Dendritic cell treated with granulocyte-macrophage colony-stimulating factor and Interleukin-4, amounts not matched to agents 40 ng/mL and 50 ng/mL, for 4 days (primary cell): Measurements from ENCODE around the gene TMIGD1.
A peak's percentile ranks its signal among the peaks of the same experiment; 100 is the strongest.
"Not testable (repeated sequence)": the region's sequence is repeated elsewhere in the genome, so short reads cannot be mapped to it uniquely, and the experiment has no call there.

Experiments used
- H3K27ac Mint-ChIP-seq: one replicate; pipeline ENCODE4 v1.8.0; 2022; ENCODE audit warnings: mild to moderate bottlenecking, mixed read lengths
- H3K27me3 Mint-ChIP-seq: one replicate; pipeline ENCODE4 v1.8.0; 2022; ENCODE audit warnings: mild to moderate bottlenecking, mixed read lengths
- H3K36me3 Mint-ChIP-seq: one replicate; pipeline ENCODE4 v1.8.0; 2022; ENCODE audit warnings: low read depth, mixed read lengths
- H3K4me1 Mint-ChIP-seq: one replicate; pipeline ENCODE4 v1.8.0; 2022; ENCODE audit warnings: low read depth, mixed read lengths
- H3K4me3 Mint-ChIP-seq: one replicate; pipeline ENCODE4 v1.8.0; 2022; ENCODE audit warnings: mild to moderate bottlenecking, moderate library complexity, mixed read lengths
- H3K9me3 Mint-ChIP-seq: one replicate; pipeline ENCODE4 v1.8.0; 2022; ENCODE audit warnings: mixed read lengths
- intact Hi-C: fragments of 100-400 bp; cut with micrococcal nuclease; formaldehyde crosslinking; loops from one replicate; pipeline ENCODE4 v1.15.0; 2022

The TMIGD1 gene

DNA sequence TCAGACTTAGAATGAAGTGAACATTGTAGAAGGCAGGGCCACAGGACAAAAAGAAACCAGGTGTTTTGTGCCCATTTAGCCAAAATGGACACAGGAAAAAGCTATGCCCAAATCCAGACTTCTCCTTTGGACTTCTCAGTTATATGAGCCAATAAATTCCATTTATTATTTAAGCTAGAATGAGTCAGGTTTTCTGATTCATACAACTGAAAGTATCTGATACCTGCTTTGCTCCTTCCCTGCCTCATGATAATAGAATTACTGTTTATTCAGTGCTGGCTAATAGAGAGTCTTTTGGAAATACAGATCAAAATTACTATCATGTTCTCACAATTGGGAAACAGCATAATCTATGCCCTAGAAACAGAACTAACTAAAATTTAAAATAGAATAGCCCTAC, 36.1 kb upstream of the TMIGD1 start:
- Mint-ChIP-seq H3K27me3 (peaks cover 2% of the 10 kb centered on the region), H3K27ac (no peak overlapping the region), H3K9me3 (no peaks in the 10 kb centered on the region), H3K36me3 (no peaks in the 10 kb centered on the region), H3K4me3 (no peak overlapping the region), H3K4me1 (peaks cover 13% of the 10 kb centered on the region)
- intact Hi-C loops, result no loop called here

DNA sequence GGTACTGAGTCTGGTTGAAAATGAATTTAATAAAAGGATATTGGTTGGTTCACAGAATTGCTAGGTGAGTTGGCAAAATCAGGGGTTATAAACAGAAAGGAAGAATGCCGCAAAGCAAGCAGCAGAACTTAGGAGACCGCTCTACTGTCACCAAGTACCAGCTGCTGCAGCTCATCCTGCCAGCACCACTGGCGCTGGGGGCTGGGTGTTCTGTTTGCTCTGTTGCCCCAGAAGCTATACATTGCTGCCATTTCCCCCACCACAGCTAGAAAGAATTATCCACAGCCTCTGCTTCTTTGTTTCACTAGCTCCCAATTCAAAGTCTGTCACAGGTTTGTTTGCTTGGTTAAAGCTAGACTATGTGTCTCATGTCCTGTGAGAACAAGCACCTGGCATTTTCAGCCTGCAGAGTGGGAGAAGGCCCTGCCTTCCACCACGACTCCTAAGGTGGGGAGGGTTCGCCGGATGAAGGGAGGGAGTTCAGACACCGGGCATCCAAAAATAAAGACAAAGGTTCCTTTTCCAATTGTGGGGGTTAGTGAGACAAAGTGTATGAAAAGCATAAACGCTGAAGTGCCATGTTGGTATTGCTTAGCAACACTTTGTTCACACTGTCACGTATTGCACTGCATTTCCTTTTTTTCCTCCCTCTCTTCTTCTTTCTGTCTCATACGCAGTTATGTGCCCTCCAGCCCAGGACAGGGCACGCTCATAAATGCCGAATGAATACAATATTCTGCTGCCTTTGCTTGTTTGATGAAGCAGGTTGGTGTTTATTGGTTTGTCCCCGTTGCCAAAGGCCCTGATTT, 35.3 kb upstream of the TMIGD1 start:
- H3K9me3 Mint-ChIP-seq, result no peaks in the 10 kb centered on the region
- H3K4me3 Mint-ChIP-seq, result no peak overlapping the region
- H3K27ac Mint-ChIP-seq, result no peak overlapping the region
- intact Hi-C loops, result no loop called here
- H3K4me1 Mint-ChIP-seq, result peaks cover 13% of the 10 kb centered on the region
- peaks cover 2% of the 10 kb centered on the region for H3K27me3 Mint-ChIP-seq
- no peaks in the 10 kb centered on the region for H3K36me3 Mint-ChIP-seq

DNA sequence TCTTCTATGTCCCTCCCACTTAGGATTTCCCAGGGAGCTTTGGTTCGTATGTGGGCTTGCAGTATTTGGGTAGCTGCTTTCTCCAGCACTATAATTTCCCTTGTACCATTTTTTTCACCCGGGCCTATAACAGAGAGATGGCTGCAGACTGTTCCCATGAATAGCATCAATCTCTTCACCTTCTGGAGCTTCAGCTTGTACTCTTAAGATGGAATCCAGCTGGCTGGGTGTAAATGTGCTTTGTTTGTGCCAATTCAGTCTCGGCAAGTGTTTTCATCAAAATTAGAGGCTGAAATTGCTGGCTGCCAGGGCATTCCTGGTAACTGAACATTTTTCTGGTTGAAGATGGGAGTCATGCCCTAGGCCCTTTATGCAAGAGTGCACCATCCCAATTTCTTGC, 32.7 kb upstream of the TMIGD1 start:
- intact Hi-C loops, result no loop called here
- H3K9me3 Mint-ChIP-seq, result no peaks in the 10 kb centered on the region
- no peak overlapping the region for H3K27ac Mint-ChIP-seq
- H3K4me1 Mint-ChIP-seq, result peaks cover 28% of the 10 kb centered on the region
- no peaks in the 10 kb centered on the region for H3K36me3 Mint-ChIP-seq
- H3K27me3 Mint-ChIP-seq, result no peaks in the 10 kb centered on the region
- no peak overlapping the region for H3K4me3 Mint-ChIP-seq

DNA sequence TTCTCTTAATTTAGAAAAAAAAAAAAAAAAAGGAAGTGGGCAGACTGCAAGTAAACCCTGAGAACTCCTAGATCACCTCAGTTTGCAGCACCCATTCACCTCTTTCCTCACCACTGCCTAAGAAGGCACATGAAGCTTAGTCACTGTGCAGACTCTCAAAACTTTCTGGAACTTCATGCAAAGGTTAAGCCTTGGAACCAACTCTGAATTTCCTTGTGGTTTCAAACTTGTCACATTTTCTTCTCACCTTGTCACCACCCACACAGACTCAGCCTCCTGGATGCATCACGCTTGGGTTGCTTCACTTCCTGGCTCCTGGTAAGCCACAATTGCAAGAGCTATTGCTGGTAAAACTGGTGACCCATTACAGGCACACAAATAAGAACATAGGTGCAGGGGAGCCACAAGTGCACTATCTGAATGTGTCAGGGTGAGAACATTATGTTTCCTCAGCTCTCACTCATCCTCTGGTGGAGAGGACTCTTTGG, 29.9 kb upstream of the TMIGD1 start:
- Mint-ChIP-seq H3K4me1 (peaks cover 34% of the 10 kb centered on the region), H3K36me3 (no peaks in the 10 kb centered on the region), H3K27ac (no peak overlapping the region), H3K27me3 (no peaks in the 10 kb centered on the region), H3K9me3 (no peaks in the 10 kb centered on the region), H3K4me3 (no peak overlapping the region)
- intact Hi-C loops, result no loop called here

DNA sequence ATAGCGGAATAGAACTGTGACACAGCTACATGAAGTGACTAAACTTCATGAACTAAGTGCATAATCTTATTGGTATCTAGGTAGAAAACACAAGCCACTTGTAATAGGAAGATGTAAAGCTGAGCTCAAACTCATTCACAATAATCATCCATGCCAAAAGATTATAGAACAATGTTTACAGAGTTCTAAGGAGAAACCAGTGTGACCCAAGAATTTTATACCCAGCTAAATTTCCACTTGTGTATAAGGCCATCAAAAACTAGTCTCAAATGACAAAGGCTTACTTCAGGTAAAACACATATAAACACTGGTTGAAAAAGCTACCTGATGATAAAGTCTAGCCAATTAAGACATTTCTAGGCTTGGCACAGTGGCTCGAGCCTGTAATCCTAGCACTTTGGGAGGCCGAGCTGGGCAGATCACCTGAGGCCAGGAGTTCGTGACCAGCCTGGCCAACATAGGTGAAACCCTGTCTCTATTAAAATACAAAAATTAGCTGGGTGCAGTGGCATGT, 28.0 kb upstream of the TMIGD1 start:
- H3K36me3 Mint-ChIP-seq, result no peaks in the 10 kb centered on the region
- H3K27me3 Mint-ChIP-seq, result no peaks in the 10 kb centered on the region
- no peaks in the 10 kb centered on the region for H3K9me3 Mint-ChIP-seq
- peaks cover 31% of the 10 kb centered on the region for H3K4me1 Mint-ChIP-seq
- no peak overlapping the region for H3K4me3 Mint-ChIP-seq
- no peak overlapping the region for H3K27ac Mint-ChIP-seq
- intact Hi-C loops, result no loop called here

DNA sequence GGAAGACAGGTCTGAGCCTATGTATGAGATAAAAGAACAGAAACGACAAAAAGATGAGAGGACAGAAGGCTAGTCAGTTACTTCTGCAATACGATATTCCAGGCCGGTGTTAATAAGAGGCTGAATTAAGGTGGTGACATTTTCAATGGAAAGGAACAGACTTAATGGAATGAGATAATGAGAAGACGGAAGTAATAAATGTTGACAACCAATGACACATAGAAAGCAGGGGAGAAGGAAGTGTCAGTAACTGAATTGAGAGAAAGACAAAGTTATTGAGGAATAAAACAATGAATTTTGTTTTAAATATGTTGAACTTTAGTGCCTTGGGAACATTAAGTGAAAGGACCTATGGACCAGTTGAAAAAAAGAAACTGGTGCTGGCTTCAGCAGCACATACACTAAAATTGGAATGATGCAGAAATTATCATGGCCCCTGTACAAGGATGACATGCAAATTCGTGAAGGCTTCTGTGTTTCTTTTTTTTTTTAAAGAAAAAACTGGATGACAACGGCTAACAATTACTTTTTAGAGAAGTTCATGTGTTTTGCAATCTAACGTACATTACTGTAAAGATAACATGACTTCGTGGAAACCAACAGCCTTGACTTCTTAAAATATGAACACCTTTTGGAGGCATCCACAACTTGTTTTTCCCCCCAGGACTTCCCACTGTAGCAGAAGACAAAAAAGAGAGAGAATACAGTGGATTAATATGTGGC, 26.4 kb upstream of the TMIGD1 start:
- Mint-ChIP-seq H3K27me3 (no peaks in the 10 kb centered on the region), H3K27ac (peak overlapping the region; percentile 49), H3K4me1 (peaks cover 35% of the 10 kb centered on the region), H3K4me3 (no peak overlapping the region), H3K36me3 (no peaks in the 10 kb centered on the region), H3K9me3 (no peaks in the 10 kb centered on the region)
- intact Hi-C loops, result no loop called here

DNA sequence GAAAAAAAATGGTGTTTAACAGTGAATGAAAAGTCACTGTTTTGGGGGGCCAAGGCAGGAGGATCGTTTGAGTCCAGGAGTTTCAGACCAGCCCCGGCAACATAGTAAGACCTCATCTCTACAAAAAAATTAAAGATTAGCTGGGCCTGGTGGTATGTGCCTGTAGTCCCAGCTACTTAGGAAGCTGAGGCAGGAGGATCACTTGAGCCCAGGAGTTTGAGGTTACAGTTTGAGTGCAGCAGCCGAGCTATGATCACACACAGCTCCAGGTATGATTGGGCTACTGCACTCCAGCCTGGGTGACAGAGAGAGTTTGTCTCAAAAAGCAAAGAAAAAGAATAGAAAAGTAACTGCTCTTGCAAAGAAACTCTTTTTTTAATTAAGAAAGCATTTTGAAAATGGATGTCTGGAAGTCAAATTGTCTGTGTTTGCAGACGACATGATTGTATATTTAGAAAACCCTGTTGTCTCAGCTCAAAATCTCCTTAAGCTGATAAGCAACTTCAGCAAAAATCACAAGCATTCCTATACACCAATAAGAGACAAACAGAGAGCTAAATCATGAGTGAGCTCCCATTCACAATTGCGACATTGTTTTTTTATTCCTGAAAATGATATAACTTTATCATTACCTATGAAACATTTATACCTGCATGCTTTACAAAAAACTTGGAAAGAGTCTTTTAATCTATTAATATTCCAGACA, 24.4 kb upstream of the TMIGD1 start:
- H3K4me3 Mint-ChIP-seq, result no peak overlapping the region
- H3K9me3 Mint-ChIP-seq, result no peaks in the 10 kb centered on the region
- H3K27me3 Mint-ChIP-seq, result no peaks in the 10 kb centered on the region
- no peak overlapping the region for H3K27ac Mint-ChIP-seq
- intact Hi-C loops, result no loop called here
- H3K36me3 Mint-ChIP-seq, result no peaks in the 10 kb centered on the region
- H3K4me1 Mint-ChIP-seq, result peaks cover 35% of the 10 kb centered on the region

DNA sequence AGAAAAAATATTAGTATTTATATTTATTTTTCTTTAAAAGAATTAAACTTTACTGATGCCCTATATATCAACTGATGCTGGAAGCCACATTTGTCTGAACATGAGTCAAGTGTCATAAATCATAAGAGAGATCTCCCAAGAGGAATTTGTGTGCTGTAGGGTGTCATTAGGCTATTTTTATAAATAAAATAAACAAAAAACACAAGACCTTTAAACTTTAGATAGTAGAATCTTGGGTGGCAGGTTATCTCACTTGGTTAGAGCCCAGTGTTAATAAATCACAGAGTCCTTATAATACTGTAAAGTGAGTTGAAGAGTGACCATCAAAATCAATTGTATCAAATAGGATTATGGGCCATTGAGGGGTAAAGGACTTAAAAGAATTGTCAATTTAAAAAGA, 23.6 kb upstream of the TMIGD1 start:
- H3K36me3 Mint-ChIP-seq, result no peaks in the 10 kb centered on the region
- H3K27me3 Mint-ChIP-seq, result no peaks in the 10 kb centered on the region
- peaks cover 31% of the 10 kb centered on the region for H3K4me1 Mint-ChIP-seq
- no peak overlapping the region for H3K27ac Mint-ChIP-seq
- no peaks in the 10 kb centered on the region for H3K9me3 Mint-ChIP-seq
- no peak overlapping the region for H3K4me3 Mint-ChIP-seq
- intact Hi-C loops, result no loop called here

DNA sequence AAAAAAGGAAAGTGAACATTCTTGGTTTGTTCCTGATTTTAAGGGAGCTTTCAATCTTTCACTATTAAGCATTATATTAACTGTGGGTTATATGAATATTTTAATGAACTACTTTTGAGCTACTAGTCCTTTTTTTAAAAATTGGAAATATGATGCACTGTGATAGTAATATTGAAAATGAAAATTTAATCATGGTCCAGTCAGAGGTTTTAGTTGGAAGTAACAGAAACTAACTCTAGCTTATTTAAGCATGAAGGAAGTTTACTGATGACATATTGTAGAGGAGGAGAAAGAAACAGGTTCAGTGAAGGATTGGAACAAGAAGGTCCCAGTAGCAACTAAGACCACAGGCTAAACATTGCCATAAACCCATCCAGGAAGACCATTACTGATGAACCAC, 20.8 kb upstream of the TMIGD1 start:
- H3K27me3 Mint-ChIP-seq, result no peaks in the 10 kb centered on the region
- peaks cover 28% of the 10 kb centered on the region for H3K4me1 Mint-ChIP-seq
- H3K9me3 Mint-ChIP-seq, result no peaks in the 10 kb centered on the region

DNA sequence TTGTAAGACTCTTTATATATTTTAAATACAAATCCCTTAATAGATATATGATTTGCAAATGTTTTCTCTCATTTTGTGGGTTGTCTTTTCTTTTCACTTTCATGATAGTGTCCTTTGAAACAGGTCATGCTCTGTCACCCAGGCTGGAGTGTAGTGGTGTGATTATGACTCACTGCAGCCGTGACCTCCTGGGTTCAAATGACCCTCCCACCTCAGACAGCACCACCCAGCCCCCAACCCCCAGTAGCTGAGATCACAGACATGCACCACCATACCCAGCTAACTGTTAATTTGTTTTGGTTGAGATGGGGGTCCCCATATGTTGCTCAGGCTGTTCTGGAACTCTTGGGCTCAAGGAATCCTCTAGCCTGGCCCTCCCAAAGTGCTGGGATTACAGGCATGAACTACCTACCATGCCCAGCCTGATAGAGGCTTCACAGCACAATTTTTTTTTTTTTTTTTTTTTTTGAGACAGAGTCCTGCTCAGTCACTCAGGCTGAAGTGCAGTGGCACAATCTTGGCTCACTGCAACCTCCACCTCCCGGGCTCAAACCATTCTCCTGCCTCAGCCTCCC, 18.5 kb upstream of the TMIGD1 start:
- H3K36me3 Mint-ChIP-seq, result no peaks in the 10 kb centered on the region
- H3K4me3 Mint-ChIP-seq, result no peak overlapping the region
- peaks cover 27% of the 10 kb centered on the region for H3K4me1 Mint-ChIP-seq
- H3K9me3 Mint-ChIP-seq, result no peaks in the 10 kb centered on the region
- intact Hi-C loops, result no loop called here
- no peaks in the 10 kb centered on the region for H3K27me3 Mint-ChIP-seq
- no peak overlapping the region for H3K27ac Mint-ChIP-seq

More for the DNA sequence above, 20.8 kb upstream of the TMIGD1 start:
- Mint-ChIP-seq H3K27ac (no peak overlapping the region), H3K36me3 (no peaks in the 10 kb centered on the region), H3K4me3 (no peak overlapping the region)
- intact Hi-C loops, result no loop called here

DNA sequence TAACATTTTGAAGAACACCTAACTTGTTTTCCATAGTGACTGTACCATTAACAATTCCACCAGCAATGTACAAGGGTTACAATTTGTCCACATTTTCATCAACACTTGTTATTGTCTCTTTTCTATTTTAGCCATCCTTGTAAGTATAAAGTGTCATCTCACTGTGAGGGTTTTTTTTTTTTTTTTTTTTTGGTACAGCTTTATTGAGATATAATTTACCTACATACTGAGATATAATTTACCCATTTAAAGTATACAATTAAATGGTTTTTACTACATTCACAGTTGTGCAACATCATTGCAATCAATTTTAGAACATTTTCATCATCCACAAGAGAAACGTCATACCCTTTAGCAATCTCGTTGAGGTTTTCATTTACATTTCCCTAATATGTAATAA, 17.9 kb upstream of the TMIGD1 start:
- peaks cover 27% of the 10 kb centered on the region for H3K4me1 Mint-ChIP-seq
- H3K27me3 Mint-ChIP-seq, result no peaks in the 10 kb centered on the region
- H3K4me3 Mint-ChIP-seq, result no peak overlapping the region
- intact Hi-C loops, result no loop called here
- no peaks in the 10 kb centered on the region for H3K36me3 Mint-ChIP-seq
- no peak overlapping the region for H3K27ac Mint-ChIP-seq
- no peaks in the 10 kb centered on the region for H3K9me3 Mint-ChIP-seq

DNA sequence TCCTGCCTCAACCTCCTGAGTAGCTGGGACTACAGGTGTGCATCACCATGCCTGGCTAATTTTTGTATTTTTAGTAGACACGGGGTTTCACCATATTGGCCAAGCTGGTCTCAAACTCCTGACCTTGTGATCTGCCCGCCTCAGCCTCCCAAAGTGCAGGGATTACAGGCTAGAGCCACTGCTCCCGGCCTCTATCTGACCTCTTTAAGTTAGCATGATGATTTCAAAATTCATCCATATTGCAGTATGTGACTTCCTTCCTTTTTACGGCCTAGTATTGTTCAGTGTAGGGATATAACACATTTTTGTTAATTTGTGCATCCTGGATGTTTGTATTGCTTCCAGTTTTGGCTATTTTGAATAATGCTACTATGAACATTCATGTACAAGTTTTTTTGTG, 17.4 kb upstream of the TMIGD1 start:
- H3K4me3 Mint-ChIP-seq, H3K9me3 Mint-ChIP-seq, intact Hi-C loops, H3K27ac Mint-ChIP-seq, H3K27me3 Mint-ChIP-seq, H3K36me3 Mint-ChIP-seq: not testable (repeated sequence)
- peaks cover 27% of the 10 kb centered on the region for H3K4me1 Mint-ChIP-seq

DNA sequence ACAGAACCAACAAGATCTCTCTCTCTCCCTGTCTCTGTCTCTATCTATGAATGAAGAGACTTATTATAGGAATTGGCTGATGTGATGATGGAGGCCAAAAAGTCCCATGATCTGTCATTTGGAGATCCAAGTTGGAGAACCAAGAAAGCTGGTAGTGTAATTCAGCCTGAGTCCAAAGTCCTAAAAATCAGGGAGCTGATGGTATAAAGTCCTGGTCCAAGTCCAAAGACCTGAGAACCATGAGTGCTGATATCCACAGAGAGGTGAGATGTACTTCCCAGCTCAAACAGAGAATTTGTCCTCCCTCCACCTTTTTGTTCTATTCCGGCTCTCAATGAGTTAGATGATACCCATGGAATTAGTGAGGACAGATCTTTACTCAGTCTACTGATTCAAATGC, 15.4 kb upstream of the TMIGD1 start:
- Mint-ChIP-seq H3K27ac (no peak overlapping the region), H3K4me3 (no peak overlapping the region), H3K36me3 (no peaks in the 10 kb centered on the region), H3K9me3 (no peaks in the 10 kb centered on the region), H3K27me3 (no peaks in the 10 kb centered on the region), H3K4me1 (peaks cover 30% of the 10 kb centered on the region)
- intact Hi-C loops, result no loop called here

DNA sequence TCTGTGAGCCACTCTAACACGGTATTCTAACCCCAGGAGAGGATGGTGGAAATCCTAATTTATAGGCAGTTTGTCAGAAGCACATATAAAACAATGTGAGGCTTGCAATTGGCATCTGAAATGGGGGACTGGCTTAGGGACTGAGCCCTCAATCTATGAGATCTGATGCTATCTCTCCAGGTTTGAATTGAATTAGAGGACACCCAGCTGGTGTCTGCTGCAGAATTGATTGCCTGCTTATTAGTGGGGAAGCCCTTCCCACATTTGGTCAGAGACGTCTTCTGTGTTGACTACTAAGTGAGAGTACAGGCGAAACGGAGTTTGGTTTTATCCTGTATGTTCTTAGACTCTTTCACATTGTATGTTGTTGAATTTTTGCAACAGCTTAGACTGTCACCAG, 13.6 kb upstream of the TMIGD1 start:
- Mint-ChIP-seq H3K27ac (no peak overlapping the region), H3K36me3 (no peaks in the 10 kb centered on the region), H3K27me3 (no peaks in the 10 kb centered on the region), H3K4me1 (peaks cover 38% of the 10 kb centered on the region), H3K4me3 (no peak overlapping the region), H3K9me3 (no peaks in the 10 kb centered on the region)
- intact Hi-C loops, result no loop called here
